Stimulated activated CD4-positive, alpha-beta T cell treated with anti-CD3 and anti-CD28 coated beads, Interleukin-1b, Interleukin-23, amount 100 ng/mL, for 24 hours (primary cell): ENCODE results near the gene MAN1C1.

ENCODE experiments used
- DNase-seq, 4 experiments: peaks; one replicate each; pipeline ENCODE4 v3.0.0-alpha.2; 2020; ENCODE audit warnings: low read depth in 4 of 4, low spot score in 1 of 4

The MAN1C1 gene

GRCh38 chr1:25831569-25832196, 215.1 kb downstream of the MAN1C1 start:
- no peak for DNase-seq

- no peak for DNase-seq
These were observed 215.9 kb downstream of the MAN1C1 start for GRCh38 chr1:25832336-25833037.

- DNase-seq: no peak
These were observed 216.6 kb downstream of the MAN1C1 start for GRCh38 chr1:25833158-25833557.
